H9 (cell line): ENCODE results near the gene NOL7. TPM values are rescaled to one million over a fixed set of nuclear protein-coding genes. Genes with fewer than 3 reads are reported as not detected.

Source experiments
- DNase-seq: peaks from one replicate; pipeline ENCODE4 v3.0.0-alpha.2; 2017
- H2AFZ ChIP-seq: one replicate; pipeline ENCODE4 v1.6.1; 2013; ENCODE audit warnings: mild to moderate bottlenecking, low read length, control low read depth, moderate library complexity
- H2AK5ac ChIP-seq: 2 replicates; pipeline ENCODE4 v1.6.1; 2013; ENCODE audit warnings: low read length, control low read depth, mixed read lengths; ENCODE audit not compliant: insufficient read length
- H2BK120ac ChIP-seq: one replicate; pipeline ENCODE4 v1.6.1; 2013; ENCODE audit warnings: low read depth, mild to moderate bottlenecking, low read length, control low read depth, inconsistent platforms; ENCODE audit not compliant: poor library complexity, severe bottlenecking
- H2BK12ac ChIP-seq: 2 replicates; pipeline ENCODE4 v1.6.1; 2013; ENCODE audit warnings: low read length, control low read depth, mixed read lengths, low read depth; ENCODE audit not compliant: insufficient read length
- H2BK15ac ChIP-seq: 2 replicates; pipeline ENCODE4 v1.6.1; 2013; ENCODE audit warnings: low read depth, low read length, control low read depth
- H2BK20ac ChIP-seq: one replicate; pipeline ENCODE4 v1.6.1; 2013; ENCODE audit warnings: low read depth, mild to moderate bottlenecking, low read length, control low read depth, inconsistent platforms; ENCODE audit not compliant: poor library complexity, severe bottlenecking
- H2BK5ac ChIP-seq: 2 replicates; pipeline ENCODE4 v1.6.1; 2013; ENCODE audit warnings: low read length, control low read depth, mixed read lengths; ENCODE audit not compliant: insufficient read length
- H3K14ac ChIP-seq: 2 replicates; pipeline ENCODE4 v1.6.1; 2013; ENCODE audit warnings: low read length, control low read depth; ENCODE audit not compliant: insufficient read depth
- H3K18ac ChIP-seq: 2 replicates; pipeline ENCODE4 v1.6.1; 2013; ENCODE audit warnings: low read depth, mild to moderate bottlenecking, mixed read lengths, low read length, control low read depth; ENCODE audit not compliant: insufficient read length
- H3K23ac ChIP-seq: 2 replicates; pipeline ENCODE4 v1.6.1; 2013; ENCODE audit warnings: low read length, control low read depth, mixed read lengths, low read depth; ENCODE audit not compliant: insufficient read length
- H3K23me2 ChIP-seq: 2 replicates; pipeline ENCODE4 v1.6.1; 2013; ENCODE audit warnings: low read depth, mild to moderate bottlenecking, mixed read lengths, low read length, control low read depth; ENCODE audit not compliant: insufficient read length, poor library complexity, severe bottlenecking
- H3K27ac ChIP-seq: 2 replicates; pipeline ENCODE4 v1.5.1; 2013; ENCODE audit warnings: low read length, control low read depth, mixed read lengths, low read depth; ENCODE audit not compliant: insufficient read length
- H3K27me3 ChIP-seq: 2 replicates; pipeline ENCODE4 v1.6.1; 2013; ENCODE audit warnings: low read length, control low read depth, inconsistent platforms; ENCODE audit not compliant: insufficient read depth
- H3K4ac ChIP-seq: 2 replicates; pipeline ENCODE4 v1.6.1; 2013; ENCODE audit warnings: low read depth, mild to moderate bottlenecking, control low read depth, inconsistent platforms, low read length, moderate library complexity
- H3K4me1 ChIP-seq: 2 replicates; pipeline ENCODE4 v1.6.1; 2013; ENCODE audit warnings: low read length, control low read depth, inconsistent platforms; ENCODE audit not compliant: insufficient read depth
- H3K4me2 ChIP-seq: 2 replicates; pipeline ENCODE4 v1.6.1; 2013; ENCODE audit warnings: low read length, control low read depth, mixed read lengths; ENCODE audit not compliant: insufficient read length, insufficient read depth
- H3K56ac ChIP-seq: 2 replicates; pipeline ENCODE4 v1.6.1; 2013; ENCODE audit warnings: low read depth, mild to moderate bottlenecking, mixed read lengths, low read length, control low read depth; ENCODE audit not compliant: insufficient read length
- H3K79me1 ChIP-seq: 2 replicates; pipeline ENCODE4 v1.6.1; 2013; ENCODE audit warnings: low read depth, mild to moderate bottlenecking, moderate library complexity, low read length, control low read depth, inconsistent platforms; ENCODE audit not compliant: insufficient read depth, poor library complexity, severe bottlenecking
- H3K79me2 ChIP-seq: 2 replicates; pipeline ENCODE4 v1.6.1; 2013; ENCODE audit warnings: low read length, control low read depth, inconsistent platforms; ENCODE audit not compliant: insufficient read depth
- H3K9ac ChIP-seq: 2 replicates; pipeline ENCODE4 v1.6.1; 2013; ENCODE audit warnings: low read length, control low read depth, mixed read lengths; ENCODE audit not compliant: insufficient read length; ENCODE audit errors: extremely low read depth
- H3K9me3 ChIP-seq: one replicate; pipeline ENCODE4 v1.6.1; 2013; ENCODE audit warnings: low read depth, low read length, inconsistent platforms; ENCODE audit not compliant: control insufficient read depth
- H3T11ph ChIP-seq: one replicate; pipeline ENCODE4 v1.6.1; 2013; ENCODE audit warnings: mild to moderate bottlenecking, low read length, control low read depth, inconsistent platforms
- H4K20me1 ChIP-seq: one replicate; pipeline ENCODE4 v1.6.1; 2013; ENCODE audit not compliant: control insufficient read depth, insufficient read length, insufficient read depth
- H4K5ac ChIP-seq: 2 replicates; pipeline ENCODE4 v1.6.1; 2013; ENCODE audit warnings: low read depth, mild to moderate bottlenecking, mixed read lengths, low read length, control low read depth; ENCODE audit not compliant: insufficient read length
- H4K8ac ChIP-seq: replicated peaks from 2 replicates; pipeline ENCODE4 v1.6.1; 2013; ENCODE audit warnings: low read length, control low read depth, mixed read lengths, low read depth; ENCODE audit not compliant: insufficient read length
- H4K91ac ChIP-seq: 2 replicates; pipeline ENCODE4 v1.6.1; 2013; ENCODE audit warnings: low read depth, mild to moderate bottlenecking, moderate library complexity, mixed read lengths, low read length, control low read depth; ENCODE audit not compliant: insufficient read length
- H3K27ac Mint-ChIP-seq, 3 experiments: 2 replicates in 2 of 3; 3 replicates in 1 of 3; pipeline ENCODE4 v1.8.0; 2020 to 2021; ENCODE audit warnings: mixed read lengths in 3 of 3, mild to moderate bottlenecking in 1 of 3, moderate library complexity in 1 of 3
- H3K27me3 Mint-ChIP-seq: 2 replicates; pipeline ENCODE4 v1.8.0; 2021; ENCODE audit warnings: low read depth, mild to moderate bottlenecking, moderate library complexity, mixed read lengths
- H3K36me3 Mint-ChIP-seq, 3 experiments: 2 replicates in 2 of 3; 3 replicates in 1 of 3; pipeline ENCODE4 v1.8.0; 2020 to 2021; ENCODE audit warnings: low read depth in 3 of 3, mixed read lengths in 3 of 3; ENCODE audit not compliant: insufficient read depth in 1 of 3
- H3K4me1 Mint-ChIP-seq, 2 experiments: 2 replicates each; pipeline ENCODE4 v1.8.0; 2020; ENCODE audit warnings: mixed read lengths in 2 of 2
- H3K4me3 Mint-ChIP-seq, 2 experiments: 2 replicates in 1 of 2; 3 replicates in 1 of 2; pipeline ENCODE4 v1.8.0; 2020 to 2021; ENCODE audit warnings: mild to moderate bottlenecking in 2 of 2, mixed read lengths in 2 of 2, moderate library complexity in 1 of 2
- H3K9me3 Mint-ChIP-seq, 2 experiments: 2 replicates in 1 of 2; 3 replicates in 1 of 2; pipeline ENCODE4 v1.8.0; 2020; ENCODE audit warnings: mild to moderate bottlenecking in 2 of 2, mixed read lengths in 2 of 2, moderate library complexity in 1 of 2
- WGBS: extraction: QIAGEN DNeasy Blood & Tissue Kit; methylation state at CpG from one replicate; pipeline ENCODE4 v1.1.7; 2013; ENCODE audit warnings: missing lambda C conversion rate, low lambda C conversion rate, mixed read lengths; ENCODE audit not compliant: insufficient read length; ENCODE audit errors: extremely low coverage; 5-methylcytosine and 5-hydroxymethylcytosine counted together
- total RNA-seq: library from RNA; stranded (reverse); gene quantifications from 2 replicates; pipeline ENCODE4 v1.2.1, GENCODE V29; 2021
- TF ChIP-seq, protein P1 (sequence below): fragments of 200-600 bp; sonication (generic); conservative IDR thresholded peaks from 3 replicates; pipeline ENCODE4 v1.8.0; 2021; ENCODE audit warnings: antibody characterized with exemption, mild to moderate bottlenecking

Gene NOL7
- total RNA-seq, 1 experiment from 2014 or later = 72.1 TPM

DNA sequence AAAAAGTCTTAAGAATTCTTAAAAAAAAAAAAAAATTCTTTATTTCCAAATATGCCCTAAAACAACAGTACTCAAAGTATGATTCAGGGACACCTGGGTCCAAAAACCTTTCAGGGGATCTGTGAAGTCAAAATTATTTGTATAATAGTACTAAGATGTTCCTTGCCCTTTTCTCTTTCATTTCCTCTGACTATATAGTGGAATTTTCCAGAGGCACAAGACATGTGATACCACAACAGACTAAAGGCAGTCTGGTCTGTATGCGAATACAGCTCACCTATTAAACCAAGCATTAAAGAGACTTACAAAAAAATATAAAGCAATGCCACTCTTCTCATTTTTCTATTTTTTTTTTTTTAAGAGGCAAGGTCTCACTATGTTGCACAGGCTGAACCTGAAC, 15.4 kb downstream of the NOL7 start:
- DNase-seq = no peak
- no CpG with 5 or more reads among the region's 1 CpG for WGBS

More for the DNA sequence above, 15.4 kb downstream of the NOL7 start:
- H3K27ac Mint-ChIP-seq = no peak overlapping the region
- Histone ChIP-seq H3K79me2 (no peaks in the 10 kb centered on the region), H3K4me1 (no peaks in the 10 kb centered on the region), H3T11ph (no peak overlapping the region), H3K9me3 (no peaks in the 10 kb centered on the region), H4K5ac (no peak overlapping the region), H3K4me2 (no peak overlapping the region), H3K4ac (no peak overlapping the region), H3K9ac (no peak overlapping the region), H4K20me1 (no peaks in the 10 kb centered on the region), H2AFZ (no peak overlapping the region), H3K27ac (no peak overlapping the region), H2BK12ac (no peak overlapping the region), H4K91ac (no peak overlapping the region), H3K79me1 (no peaks in the 10 kb centered on the region), H3K18ac (no peak overlapping the region), H3K23me2 (no peaks in the 10 kb centered on the region), H3K56ac (no peak overlapping the region), H2BK15ac (no peak overlapping the region), H2AK5ac (no peak overlapping the region), H3K14ac (no peak overlapping the region), H2BK20ac (no peak overlapping the region), H2BK5ac (no peak overlapping the region), H3K27me3 (no peaks in the 10 kb centered on the region), H4K8ac (no peak overlapping the region), H2BK120ac (no peak overlapping the region), H3K23ac (no peak overlapping the region)
- H3K36me3 Mint-ChIP-seq = peaks cover 9 to 38% (median 36%) of the 10 kb centered on the region in 3 experiments; a peak in 6 of 7 replicates
- H3K4me3 Mint-ChIP-seq = no peak overlapping the region
- TF ChIP-seq, protein P1, sequence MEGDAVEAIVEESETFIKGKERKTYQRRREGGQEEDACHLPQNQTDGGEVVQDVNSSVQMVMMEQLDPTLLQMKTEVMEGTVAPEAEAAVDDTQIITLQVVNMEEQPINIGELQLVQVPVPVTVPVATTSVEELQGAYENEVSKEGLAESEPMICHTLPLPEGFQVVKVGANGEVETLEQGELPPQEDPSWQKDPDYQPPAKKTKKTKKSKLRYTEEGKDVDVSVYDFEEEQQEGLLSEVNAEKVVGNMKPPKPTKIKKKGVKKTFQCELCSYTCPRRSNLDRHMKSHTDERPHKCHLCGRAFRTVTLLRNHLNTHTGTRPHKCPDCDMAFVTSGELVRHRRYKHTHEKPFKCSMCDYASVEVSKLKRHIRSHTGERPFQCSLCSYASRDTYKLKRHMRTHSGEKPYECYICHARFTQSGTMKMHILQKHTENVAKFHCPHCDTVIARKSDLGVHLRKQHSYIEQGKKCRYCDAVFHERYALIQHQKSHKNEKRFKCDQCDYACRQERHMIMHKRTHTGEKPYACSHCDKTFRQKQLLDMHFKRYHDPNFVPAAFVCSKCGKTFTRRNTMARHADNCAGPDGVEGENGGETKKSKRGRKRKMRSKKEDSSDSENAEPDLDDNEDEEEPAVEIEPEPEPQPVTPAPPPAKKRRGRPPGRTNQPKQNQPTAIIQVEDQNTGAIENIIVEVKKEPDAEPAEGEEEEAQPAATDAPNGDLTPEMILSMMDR = no peak
- no peaks in the 10 kb centered on the region for H3K9me3 Mint-ChIP-seq
- peaks cover 0 to 8% of the 10 kb centered on the region in 2 experiments; a peak in 2 of 4 replicates for H3K4me1 Mint-ChIP-seq
- H3K27me3 Mint-ChIP-seq = no peaks in the 10 kb centered on the region
